Tibial artery (tissue), 4 donors: ENCODE data around the gene P2RX4.

Experiments
- DNase-seq, 2 donors: peaks; one replicate each; pipeline ENCODE4 v3.0.0-alpha.2; 2019
- H3K27ac ChIP-seq, 2 donors: fragments of 200-600 bp; sonication (generic) in 1 of 2; 1 replicate in 1 of 2; 2 replicates in 1 of 2; pipeline ENCODE4 v1.5.1; 2018 to 2019; ENCODE audit warnings: mild to moderate bottlenecking in 1 of 2
- H3K27me3 ChIP-seq, 2 donors: fragments of 200-600 bp; sonication (generic) in 1 of 2; one replicate each; pipeline versions ENCODE4 v1.5.1 to v1.6.0; 2016 to 2019
- H3K36me3 ChIP-seq, 3 donors: fragments of 200-600 bp; sonication (generic) in 2 of 3; one replicate each; pipeline ENCODE4 v1.5.1; 2016 to 2019; ENCODE audit warnings: mild to moderate bottlenecking in 2 of 3
- H3K4me1 ChIP-seq, 4 donors: fragments of 200-600 bp; sonication (generic) in 2 of 4; 1 replicate in 3 of 4; 2 replicates in 1 of 4; pipeline ENCODE4 v1.5.1; 2016 to 2019
- H3K4me3 ChIP-seq, 2 donors: fragments of 200-600 bp; sonication (generic) in 1 of 2; 1 replicate in 1 of 2; 2 replicates in 1 of 2; pipeline ENCODE4 v1.5.1; 2018 to 2019; ENCODE audit warnings: mild to moderate bottlenecking in 2 of 2
- H3K9me3 ChIP-seq, 3 donors: fragments of 200-600 bp; sonication (generic) in 1 of 3; one replicate each; pipeline ENCODE4 v1.5.1; 2016 to 2019
- CTCF ChIP-seq, 2 experiments: fragments of 200-600 bp in 1 of 2; fragments of 450-650 bp in 1 of 2; IDR thresholded peaks; one replicate each; pipeline ENCODE4 v1.5.1; 2017 to 2019; ENCODE audit warnings: antibody characterized with exemption in 2 of 2, mild to moderate bottlenecking in 1 of 2, moderate library complexity in 1 of 2
- intact Hi-C: fragments of 100-400 bp; cut with DNase I; formaldehyde crosslinking; loops from one replicate; pipeline ENCODE4 v1.15.0; 2023; ENCODE audit warnings: low total_unique reads

P2RX4 gene

GRCh38 chr12:121167232-121167820 lies 42.6 kb upstream of the P2RX4 start:
- intact Hi-C loops = no loop called here
- Histone ChIP-seq H3K9me3 (no peaks in the 10 kb centered on the region), H3K36me3 (peaks cover 0 to 38% (median 15%) of the 10 kb centered on the region in 3 donors), H3K4me1 (no peaks in the 10 kb centered on the region), H3K27ac (no peak overlapping the region), H3K4me3 (no peak overlapping the region), H3K27me3 (no peaks in the 10 kb centered on the region)
- no peak for TF ChIP-seq CTCF (IDR thresholded peaks at IDR 0.05)
- DNase-seq = peak in 1 of 2 donors; percentile 37

- intact Hi-C loops = no loop called here
- Histone ChIP-seq H3K4me1 (no peaks in the 10 kb centered on the region), H3K36me3 (peaks cover 0 to 33% (median 10%) of the 10 kb centered on the region in 3 donors), H3K9me3 (no peaks in the 10 kb centered on the region), H3K27me3 (no peaks in the 10 kb centered on the region), H3K27ac (no peak overlapping the region), H3K4me3 (no peak overlapping the region)
- DNase-seq = no peak
- no peak for TF ChIP-seq CTCF (IDR thresholded peaks at IDR 0.05)
Observed at GRCh38 chr12:121167951-121168350, 42.0 kb upstream of the P2RX4 start.

- Histone ChIP-seq H3K9me3 (no peaks in the 10 kb centered on the region), H3K27me3 (no peaks in the 10 kb centered on the region), H3K36me3 (peaks cover 0 to 19% (median 10%) of the 10 kb centered on the region in 3 donors), H3K4me1 (no peaks in the 10 kb centered on the region), H3K27ac (no peak overlapping the region), H3K4me3 (no peak overlapping the region)
- intact Hi-C loops = no loop called here
- TF ChIP-seq CTCF (IDR thresholded peaks at IDR 0.05) = no peak
- peak in 1 of 2 donors; percentile 21 for DNase-seq
Observed at GRCh38 chr12:121170151-121170550, 39.8 kb upstream of the P2RX4 start.

- no peak overlapping the region for H3K27ac ChIP-seq
- no peak for TF ChIP-seq CTCF (IDR thresholded peaks at IDR 0.05)
- no peaks in the 10 kb centered on the region for H3K4me1 ChIP-seq
- peaks cover 0 to 13% (median 7%) of the 10 kb centered on the region in 3 donors for H3K36me3 ChIP-seq
- H3K27me3 ChIP-seq = no peaks in the 10 kb centered on the region
- no peaks in the 10 kb centered on the region for H3K9me3 ChIP-seq
- intact Hi-C loops = no loop called here
- peak in 1 of 2 donors; percentile 10 for DNase-seq
- no peak overlapping the region for H3K4me3 ChIP-seq
Observed at GRCh38 chr12:121170611-121171260, 39.2 kb upstream of the P2RX4 start.

GRCh38 chr12:121172145-121172544 lies 37.8 kb upstream of the P2RX4 start:
- Histone ChIP-seq H3K4me3 (no peak overlapping the region), H3K4me1 (no peaks in the 10 kb centered on the region), H3K27ac (no peak overlapping the region), H3K36me3 (peaks cover 0 to 7% (median 0%) of the 10 kb centered on the region in 3 donors), H3K27me3 (no peaks in the 10 kb centered on the region), H3K9me3 (no peaks in the 10 kb centered on the region)
- DNase-seq = no peak
- no peak for TF ChIP-seq CTCF (IDR thresholded peaks at IDR 0.05)
- intact Hi-C loops = no loop called here
